Measurements from ENCODE around the gene ZNF48.

Gene ZNF48

GRCh38 chr16:30407804-30408534 lies 12.7 kb downstream of the ZNF48 start:
- no peak for DNase-seq (ENCODE audit: low read depth)

GRCh38 chr16:30409125-30410060 lies 14.2 kb downstream of the ZNF48 start:
- peak; percentile 76 for DNase-seq (ENCODE audit: low read depth)

GRCh38 chr16:30413112-30413806 lies 18.0 kb downstream of the ZNF48 start:
- no peak for DNase-seq (ENCODE audit: low read depth)

DNA sequence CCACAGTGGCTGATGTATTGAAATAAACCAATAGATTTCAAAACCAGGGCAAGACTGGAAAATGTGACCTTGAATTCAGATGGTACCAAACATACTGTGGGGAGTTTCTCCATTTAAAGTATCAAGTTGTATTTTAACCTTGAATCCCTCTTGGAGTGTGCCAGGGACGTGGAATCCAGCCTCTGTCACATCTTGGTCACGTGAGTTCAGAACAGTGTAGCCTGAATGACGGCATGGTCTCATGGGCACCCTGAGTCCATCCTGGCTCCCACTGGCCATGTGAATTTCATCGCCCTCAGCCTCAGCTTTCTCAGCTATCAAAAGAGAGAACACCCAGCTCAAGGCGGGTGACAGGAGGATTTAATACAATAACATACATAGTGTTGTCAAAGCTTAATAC lies 18.9 kb downstream of the ZNF48 start:
- DNase-seq (ENCODE audit: low read depth): no peak

- DNase-seq (ENCODE audit: low read depth): no peak
Observed at GRCh38 chr16:30416047-30416603, 20.9 kb downstream of the ZNF48 start.

- no peak for DNase-seq (ENCODE audit: low read depth)
Observed at GRCh38 chr16:30416624-30417528, 21.7 kb downstream of the ZNF48 start.

GRCh38 chr16:30417529-30418349 lies 22.5 kb downstream of the ZNF48 start:
- DNase-seq (ENCODE audit: low read depth): peak; percentile 97

- no peak for DNase-seq (ENCODE audit: low read depth)
Observed at GRCh38 chr16:30418350-30419181, 23.3 kb downstream of the ZNF48 start.

DNA sequence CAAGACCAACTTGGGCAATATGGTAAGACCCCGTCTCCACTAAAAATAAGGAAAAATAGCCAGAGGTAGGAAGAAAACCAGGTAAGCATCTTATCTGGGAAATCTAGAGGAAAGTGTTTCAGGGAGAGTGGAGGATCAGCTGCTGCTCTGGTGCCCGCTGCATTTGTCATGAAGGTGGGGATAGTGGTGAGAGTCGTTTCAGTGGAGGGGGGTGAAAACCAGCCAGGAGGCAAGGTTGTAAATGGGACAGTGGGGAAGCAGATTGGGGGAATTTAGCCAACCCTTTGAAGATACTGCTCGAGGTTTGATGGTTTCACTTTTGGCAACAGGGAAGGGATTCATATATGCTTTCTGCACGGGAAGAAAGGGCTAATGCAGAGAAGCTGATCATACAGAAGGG lies 25.8 kb downstream of the ZNF48 start:
- no peak for DNase-seq (ENCODE audit: low read depth)

DNA sequence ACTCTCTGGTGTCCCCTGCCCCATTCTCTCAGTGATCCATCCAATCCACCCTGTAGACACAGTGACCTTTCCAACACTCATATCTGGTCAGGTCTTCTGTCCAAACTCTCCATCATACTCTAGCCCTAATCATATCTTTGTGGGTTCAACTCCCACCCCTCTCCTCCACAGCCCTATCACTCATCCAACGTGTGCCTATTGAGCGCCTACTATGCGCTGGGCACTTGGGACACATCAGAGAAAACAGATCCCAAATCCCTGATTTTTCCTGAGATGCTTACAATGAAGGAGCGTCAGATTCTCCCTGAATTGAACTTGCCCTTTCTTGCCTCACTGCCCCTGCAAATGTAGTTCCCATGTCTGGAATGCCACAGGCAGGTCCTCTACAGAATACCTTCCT lies 32.8 kb downstream of the ZNF48 start:
- no peak for DNase-seq (ENCODE audit: low read depth)

DNA sequence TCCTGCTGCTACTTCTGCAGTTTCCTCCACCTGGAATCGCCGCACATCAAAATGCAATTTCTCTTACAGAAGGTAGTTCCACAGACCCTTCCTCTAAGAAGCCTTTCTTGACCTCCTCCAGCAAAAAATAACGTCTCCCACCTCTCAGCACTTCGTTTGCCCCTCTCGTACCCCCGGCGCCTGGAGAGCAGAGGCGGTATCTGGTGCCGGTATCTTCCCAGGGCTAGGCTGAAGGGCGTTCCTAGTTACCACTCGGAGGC lies 34.1 kb downstream of the ZNF48 start:
- no peak for DNase-seq (ENCODE audit: low read depth)

DNA sequence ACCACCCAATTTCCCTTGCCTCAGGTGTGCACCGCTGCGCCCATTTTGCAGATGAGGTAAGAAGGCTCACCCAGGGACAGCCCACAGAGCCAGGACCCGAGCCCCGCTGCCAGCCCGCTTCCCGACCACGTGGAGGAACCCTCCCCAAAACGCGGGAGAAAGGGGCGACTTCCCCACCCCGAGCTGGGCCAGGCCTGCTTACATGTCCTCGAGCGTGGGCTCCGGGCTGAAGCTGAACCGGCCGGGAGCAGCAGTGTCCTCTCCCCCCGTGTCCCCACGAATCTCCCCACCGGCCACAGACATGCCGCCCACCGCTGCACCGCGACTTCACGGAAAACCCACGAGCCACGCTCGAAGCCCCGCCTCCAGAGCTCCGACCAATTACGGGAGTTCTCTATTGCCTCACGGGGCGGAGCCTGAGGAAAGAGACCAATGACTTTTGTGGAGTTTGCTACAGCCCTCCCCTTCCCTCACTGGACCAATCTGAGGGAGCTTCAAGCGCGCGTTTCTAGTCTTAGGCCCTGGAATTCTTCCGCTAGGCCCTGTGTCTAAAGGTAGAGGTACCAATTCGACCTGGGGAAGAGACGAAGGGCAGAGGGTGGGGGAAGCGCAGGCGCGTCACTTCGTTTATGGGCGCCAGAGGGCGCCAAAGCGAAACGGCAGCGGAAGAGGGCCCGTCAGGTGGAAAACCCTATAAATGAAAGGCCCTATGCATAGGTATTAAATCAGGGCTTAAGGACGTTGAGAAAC lies 34.6 kb downstream of the ZNF48 start, which contains the start of gene DCTPP1:
TSS of gene DCTPP1 (minus strand) at position 353 of the 750 bp plus-strand sequence. CDS start at position 303, 50 bp downstream.
- peak; percentile 99 for DNase-seq (ENCODE audit: low read depth)

DNA sequence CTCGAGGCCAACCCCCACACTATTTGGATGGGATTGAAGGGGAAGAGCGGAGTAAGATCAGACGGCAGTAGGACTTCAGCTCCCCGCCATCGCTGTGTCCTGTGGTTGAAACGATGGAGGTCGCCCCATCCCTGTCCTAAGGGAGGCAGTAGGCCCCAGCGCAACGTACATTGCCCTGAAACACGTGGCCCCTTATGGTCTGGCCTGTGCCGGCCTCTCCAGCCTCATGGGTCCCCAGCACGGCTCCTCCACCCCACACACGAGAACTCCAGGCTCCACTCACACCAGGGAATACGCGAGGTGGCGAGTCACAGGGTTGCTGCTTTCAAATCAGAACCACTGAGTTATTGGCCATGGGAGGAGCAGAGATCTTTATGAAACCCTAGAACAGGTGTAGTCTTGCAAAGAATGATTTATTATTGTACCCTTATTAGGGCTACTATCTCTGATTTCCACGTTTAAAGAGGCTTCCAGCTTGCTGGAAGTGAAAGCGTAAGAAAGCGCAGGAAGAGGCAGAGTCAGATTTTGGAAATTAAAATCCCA lies 35.3 kb downstream of the ZNF48 start:
- DNase-seq (ENCODE audit: low read depth): no peak

- no peak for DNase-seq (ENCODE audit: low read depth)
Observed at GRCh38 chr16:30434852-30435251, 39.6 kb downstream of the ZNF48 start.

- no peak for DNase-seq (ENCODE audit: low read depth)
Observed at GRCh38 chr16:30437511-30438046, 42.4 kb downstream of the ZNF48 start.

GRCh38 chr16:30438835-30439234 lies 43.6 kb downstream of the ZNF48 start:
- no peak for DNase-seq (ENCODE audit: low read depth)

GRCh38 chr16:30439720-30440348 lies 44.6 kb downstream of the ZNF48 start:
- DNase-seq (ENCODE audit: low read depth): no peak

- no peak for DNase-seq (ENCODE audit: low read depth)
Observed at GRCh38 chr16:30443631-30444030, 48.4 kb downstream of the ZNF48 start.

All from iris pigment epithelial cell (primary cell).